Neuronal stem cell (in vitro differentiated cells): ENCODE measurements around the gene SLC9A7.

Source experiments
- DNase-seq: peaks from one replicate; pipeline ENCODE4 v3.0.0-alpha.2; 2013; ENCODE audit warnings: low spot score
- H2AFZ ChIP-seq: one replicate; pipeline ENCODE4 v1.6.1; 2013; ENCODE audit warnings: mild to moderate bottlenecking, low read length, inconsistent platforms
- H2AK5ac ChIP-seq: 2 replicates; pipeline ENCODE4 v1.6.1; 2013; ENCODE audit warnings: low read depth, mild to moderate bottlenecking, inconsistent platforms, low read length, moderate library complexity, mixed read lengths
- H2BK120ac ChIP-seq: 2 replicates; pipeline ENCODE4 v1.6.1; 2013; ENCODE audit warnings: low read depth, mild to moderate bottlenecking, inconsistent platforms, low read length, moderate library complexity, mixed read lengths
- H2BK12ac ChIP-seq: one replicate; pipeline ENCODE4 v1.6.1; 2013; ENCODE audit warnings: low read length, inconsistent platforms
- H2BK15ac ChIP-seq: 2 replicates; pipeline ENCODE4 v1.6.1; 2013; ENCODE audit warnings: mild to moderate bottlenecking, low read length, inconsistent platforms, mixed read lengths
- H2BK5ac ChIP-seq: one replicate; pipeline ENCODE4 v1.6.1; 2013; ENCODE audit warnings: inconsistent platforms, mild to moderate bottlenecking, low read length, moderate library complexity
- H3K14ac ChIP-seq: one replicate; pipeline ENCODE4 v1.6.1; 2013; ENCODE audit warnings: low read length, inconsistent platforms
- H3K18ac ChIP-seq: 2 replicates; pipeline ENCODE4 v1.6.1; 2013; ENCODE audit warnings: low read length, inconsistent platforms
- H3K23ac ChIP-seq: 2 replicates; pipeline ENCODE4 v1.6.1; 2013; ENCODE audit warnings: low read depth, mild to moderate bottlenecking, mixed read lengths, low read length, inconsistent platforms; ENCODE audit not compliant: poor library complexity
- H3K27ac ChIP-seq: replicated peaks from 3 replicates; pipeline ENCODE4 v1.5.1; 2013; ENCODE audit warnings: low read length, inconsistent platforms
- H3K27me3 ChIP-seq, 3 experiments: 2 replicates each; pipeline ENCODE4 v1.6.1; 2013; ENCODE audit warnings: low read length in 3 of 3, mild to moderate bottlenecking in 2 of 3, inconsistent platforms in 1 of 3, low read depth in 1 of 3, mixed read lengths in 1 of 3, moderate library complexity in 1 of 3; ENCODE audit not compliant: control insufficient read depth in 3 of 3, insufficient read depth in 3 of 3
- H3K36me3 ChIP-seq, 2 donors: replicated peaks in 1 of 2; 2 replicates each; pipeline ENCODE4 v1.6.1; 2013; ENCODE audit warnings: low read length in 2 of 2; ENCODE audit not compliant: control insufficient read depth in 2 of 2, insufficient read depth in 2 of 2
- H3K4ac ChIP-seq: 2 replicates; pipeline ENCODE4 v1.6.1; 2013; ENCODE audit warnings: inconsistent platforms, mild to moderate bottlenecking, low read length, moderate library complexity
- H3K4me1 ChIP-seq, 2 donors: 1 replicate in 1 of 2; 2 replicates in 1 of 2; pipeline ENCODE4 v1.6.1; 2013; ENCODE audit warnings: low read length in 2 of 2, low read depth in 1 of 2; ENCODE audit not compliant: control insufficient read depth in 2 of 2, insufficient read depth in 1 of 2
- H3K4me2 ChIP-seq: one replicate; pipeline ENCODE4 v1.6.1; 2013; ENCODE audit warnings: mild to moderate bottlenecking, low read length, inconsistent platforms; ENCODE audit not compliant: insufficient read depth, poor library complexity, severe bottlenecking
- H3K4me3 ChIP-seq, 2 donors: 2 replicates each; pipeline ENCODE4 v1.5.1; 2013; ENCODE audit warnings: low read length in 2 of 2, mild to moderate bottlenecking in 2 of 2, inconsistent platforms in 1 of 2, moderate library complexity in 1 of 2
- H3K79me1 ChIP-seq: one replicate; pipeline ENCODE4 v1.6.1; 2013; ENCODE audit warnings: low read depth, mild to moderate bottlenecking, inconsistent platforms, low read length, moderate library complexity
- H3K9ac ChIP-seq: one replicate; pipeline ENCODE4 v1.6.1; 2013; ENCODE audit warnings: mild to moderate bottlenecking, low read depth, low read length, inconsistent platforms; ENCODE audit not compliant: poor library complexity
- H3K9me3 ChIP-seq, 2 donors: replicated peaks in 1 of 2; 2 replicates each; pipeline versions ENCODE3 to v1.6.1; 2013; ENCODE audit warnings: low read length in 2 of 2, mild to moderate bottlenecking in 2 of 2, inconsistent platforms in 1 of 2, low read depth in 1 of 2, mixed read lengths in 1 of 2, moderate library complexity in 1 of 2; ENCODE audit not compliant: control insufficient read depth in 2 of 2, insufficient read depth in 1 of 2
- H4K8ac ChIP-seq: one replicate; pipeline ENCODE4 v1.6.1; 2013; ENCODE audit warnings: low read depth, mild to moderate bottlenecking, inconsistent platforms, low read length, moderate library complexity
- H4K91ac ChIP-seq: one replicate; pipeline ENCODE4 v1.6.1; 2013; ENCODE audit warnings: low read length, low read depth, mild to moderate bottlenecking, inconsistent platforms; ENCODE audit not compliant: poor library complexity
- WGBS, 2 donors: extraction: QIAGEN DNeasy Blood & Tissue Kit; methylation state at CpG; one replicate each; pipeline ENCODE4 v1.1.7; 2013; ENCODE audit warnings: missing lambda C conversion rate in 2 of 2, mixed read lengths in 1 of 2; ENCODE audit not compliant: insufficient read length in 2 of 2, insufficient replicate concordance in 1 of 2; ENCODE audit errors: extremely low coverage in 2 of 2; 5-methylcytosine and 5-hydroxymethylcytosine counted together

Gene SLC9A7

GRCh38 chrX:46627711-46628419 lies 131.1 kb downstream of the SLC9A7 start:
- H2BK15ac ChIP-seq = no peak overlapping the region
- no peak overlapping the region for H3K9ac ChIP-seq
- H4K8ac ChIP-seq = no peak overlapping the region
- H3K4ac ChIP-seq = no peak overlapping the region
- H3K18ac ChIP-seq = no peak overlapping the region
- H2BK5ac ChIP-seq = no peak overlapping the region
- no peak for DNase-seq
- no peaks in the 10 kb centered on the region for H3K27me3 ChIP-seq
- no peak overlapping the region for H2AFZ ChIP-seq
- no peaks in the 10 kb centered on the region for H3K79me1 ChIP-seq
- no peaks in the 10 kb centered on the region for H3K4me1 ChIP-seq
- H2BK120ac ChIP-seq = no peak overlapping the region
- H3K36me3 ChIP-seq = no peaks in the 10 kb centered on the region
- no peak overlapping the region for H3K23ac ChIP-seq
- H2BK12ac ChIP-seq = no peak overlapping the region
- H4K91ac ChIP-seq = no peak overlapping the region
- H3K4me3 ChIP-seq = no peak overlapping the region
- no CpG with 5 or more reads among the region's 10 CpGs for WGBS, 2 donors
- H2AK5ac ChIP-seq = no peak overlapping the region
- H3K4me2 ChIP-seq = no peak overlapping the region
- no peaks in the 10 kb centered on the region for H3K9me3 ChIP-seq
- no peak overlapping the region for H3K27ac ChIP-seq
- H3K14ac ChIP-seq = no peak overlapping the region

GRCh38 chrX:46627062-46627461 lies 131.9 kb downstream of the SLC9A7 start:
- no peak overlapping the region for H2BK15ac ChIP-seq
- H3K9me3 ChIP-seq = no peaks in the 10 kb centered on the region
- no peak for DNase-seq
- H4K8ac ChIP-seq = no peak overlapping the region
- H3K23ac ChIP-seq = no peak overlapping the region
- H3K36me3 ChIP-seq = no peaks in the 10 kb centered on the region
- H3K14ac ChIP-seq = no peak overlapping the region
- no peak overlapping the region for H2AFZ ChIP-seq
- no peak overlapping the region for H3K18ac ChIP-seq
- no peak overlapping the region for H4K91ac ChIP-seq
- H2BK12ac ChIP-seq = no peak overlapping the region
- H3K4ac ChIP-seq = no peak overlapping the region
- H3K4me3 ChIP-seq = no peak overlapping the region
- no peak overlapping the region for H2BK120ac ChIP-seq
- no CpG with 5 or more reads among the region's 4 CpGs for WGBS, 2 donors
- no peaks in the 10 kb centered on the region for H3K27me3 ChIP-seq
- H3K79me1 ChIP-seq = no peaks in the 10 kb centered on the region
- no peak overlapping the region for H2BK5ac ChIP-seq
- no peak overlapping the region for H3K9ac ChIP-seq
- no peak overlapping the region for H3K4me2 ChIP-seq
- H2AK5ac ChIP-seq = no peak overlapping the region
- no peaks in the 10 kb centered on the region for H3K4me1 ChIP-seq
- H3K27ac ChIP-seq = no peak overlapping the region

GRCh38 chrX:46626566-46626965 lies 132.4 kb downstream of the SLC9A7 start:
- Histone ChIP-seq H2BK120ac (no peak overlapping the region), H2AK5ac (no peak overlapping the region), H4K91ac (no peak overlapping the region), H3K36me3 (no peaks in the 10 kb centered on the region), H2BK12ac (no peak overlapping the region), H3K27me3 (no peaks in the 10 kb centered on the region), H3K18ac (no peak overlapping the region), H3K4ac (no peak overlapping the region), H3K23ac (no peak overlapping the region), H3K79me1 (no peaks in the 10 kb centered on the region), H3K27ac (no peak overlapping the region), H3K9ac (no peak overlapping the region), H3K4me2 (no peak overlapping the region), H3K4me3 (no peak overlapping the region), H2BK5ac (no peak overlapping the region), H4K8ac (no peak overlapping the region), H3K9me3 (no peaks in the 10 kb centered on the region), H3K14ac (no peak overlapping the region), H2BK15ac (no peak overlapping the region), H3K4me1 (no peaks in the 10 kb centered on the region), H2AFZ (no peak overlapping the region)
- WGBS, 2 donors = no CpG with 5 or more reads among the region's 7 CpGs
- DNase-seq = no peak

GRCh38 chrX:46624090-46624786 lies 134.7 kb downstream of the SLC9A7 start:
- no peaks in the 10 kb centered on the region for H3K36me3 ChIP-seq
- no peak overlapping the region for H3K14ac ChIP-seq
- no peak overlapping the region for H3K23ac ChIP-seq
- H3K4me1 ChIP-seq = no peaks in the 10 kb centered on the region
- H2BK12ac ChIP-seq = no peak overlapping the region
- no peak overlapping the region for H3K4me3 ChIP-seq
- no peak overlapping the region for H4K8ac ChIP-seq
- no peaks in the 10 kb centered on the region for H3K27me3 ChIP-seq
- no peak for DNase-seq
- no peak overlapping the region for H3K9ac ChIP-seq
- no peaks in the 10 kb centered on the region for H3K9me3 ChIP-seq
- no peak overlapping the region for H2AK5ac ChIP-seq
- H3K27ac ChIP-seq = no peak overlapping the region
- no peak overlapping the region for H2BK120ac ChIP-seq
- H3K18ac ChIP-seq = no peak overlapping the region
- H3K4ac ChIP-seq = no peak overlapping the region
- no peak overlapping the region for H2BK5ac ChIP-seq
- H4K91ac ChIP-seq = no peak overlapping the region
- no peaks in the 10 kb centered on the region for H3K79me1 ChIP-seq
- no peak overlapping the region for H2AFZ ChIP-seq
- WGBS, 2 donors = no CpG with 5 or more reads among the region's 6 CpGs
- no peak overlapping the region for H2BK15ac ChIP-seq
- no peak overlapping the region for H3K4me2 ChIP-seq
